MM.1S (cell line): ENCODE data around the gene THOP1.

Source experiments
- DNase-seq: peaks from one replicate; pipeline ENCODE4 v3.0.0-alpha.2; 2015
- H2AFZ ChIP-seq: fragments of 300-600 bp; sonication (generic); 2 replicates; pipeline ENCODE4 v1.6.0; 2016; ENCODE audit warnings: antibody characterized with exemption, low read length
- H3F3A ChIP-seq: fragments of 300-600 bp; sonication (generic); 2 replicates; pipeline ENCODE4 v1.6.1; 2016; ENCODE audit warnings: mild to moderate bottlenecking, antibody characterized with exemption, low read length, moderate library complexity, mixed read lengths; ENCODE audit not compliant: insufficient read depth
- H3K27ac ChIP-seq: fragments of 300-600 bp; sonication (generic); 2 replicates; pipeline ENCODE4 v1.5.1; 2016; ENCODE audit warnings: mild to moderate bottlenecking, low read length
- H3K27me3 ChIP-seq: fragments of 300-600 bp; sonication (generic); replicated peaks from 2 replicates; pipeline ENCODE4 v1.6.0; 2016; ENCODE audit warnings: low read length; ENCODE audit not compliant: insufficient read depth
- H3K36me3 ChIP-seq: fragments of 300-600 bp; sonication (generic); replicated peaks from 2 replicates; pipeline ENCODE4 v1.6.1; 2016; ENCODE audit warnings: mild to moderate bottlenecking, low read length, mixed read lengths; ENCODE audit not compliant: insufficient read depth
- H3K4me1 ChIP-seq: fragments of 300-600 bp; sonication (generic); 2 replicates; pipeline ENCODE4 v1.6.1; 2016; ENCODE audit warnings: low read length, mixed read lengths
- H3K4me2 ChIP-seq: fragments of 300-600 bp; sonication (generic); 2 replicates; pipeline ENCODE4 v1.6.0; 2016; ENCODE audit warnings: low read depth, low read length
- H3K4me3 ChIP-seq: fragments of 300-600 bp; sonication (generic); 2 replicates; pipeline ENCODE4 v1.5.1; 2016; ENCODE audit warnings: low read length, mixed read lengths
- H3K79me2 ChIP-seq: fragments of 300-600 bp; sonication (generic); 2 replicates; pipeline ENCODE4 v1.6.1; 2016; ENCODE audit warnings: mixed run types, low read length, mixed read lengths
- H3K9ac ChIP-seq: fragments of 300-600 bp; sonication (generic); 2 replicates; pipeline ENCODE4 v1.6.1; 2016; ENCODE audit warnings: low read length, mixed read lengths
- H3K9me2 ChIP-seq: fragments of 300-600 bp; sonication (generic); replicated peaks from 2 replicates; pipeline ENCODE4 v1.6.1; 2016; ENCODE audit warnings: mild to moderate bottlenecking, low read length, mixed read lengths; ENCODE audit not compliant: insufficient read depth
- H3K9me3 ChIP-seq: fragments of 300-600 bp; sonication (generic); replicated peaks from 2 replicates; pipeline ENCODE4 v1.6.1; 2016; ENCODE audit warnings: mild to moderate bottlenecking, low read length, mixed read lengths; ENCODE audit not compliant: insufficient read depth
- H4K20me1 ChIP-seq: fragments of 300-600 bp; sonication (generic); 2 replicates; pipeline ENCODE4 v1.6.1; 2016; ENCODE audit warnings: mild to moderate bottlenecking, low read length, moderate library complexity, mixed read lengths; ENCODE audit not compliant: insufficient read depth
- EZH2 ChIP-seq: fragments of 300-600 bp; sonication (generic); optimal IDR thresholded peaks from 2 replicates; pipeline ENCODE3; 2017; ENCODE audit warnings: low read depth, mild to moderate bottlenecking, antibody characterized with exemption, low read length, mixed read lengths
- EZH2phosphoT487 ChIP-seq: fragments of 300-600 bp; sonication (generic); IDR thresholded peaks from 2 replicates; pipeline ENCODE4 v1.6.1; 2018; ENCODE audit warnings: antibody characterized with exemption, low read length
- TF ChIP-seq, protein P1 (sequence below): fragments of 300-600 bp; sonication (generic); IDR thresholded peaks from 2 replicates; pipeline ENCODE4 v1.5.1; 2016; ENCODE audit warnings: antibody characterized with exemption, low read length, mixed read lengths

Gene THOP1

DNA sequence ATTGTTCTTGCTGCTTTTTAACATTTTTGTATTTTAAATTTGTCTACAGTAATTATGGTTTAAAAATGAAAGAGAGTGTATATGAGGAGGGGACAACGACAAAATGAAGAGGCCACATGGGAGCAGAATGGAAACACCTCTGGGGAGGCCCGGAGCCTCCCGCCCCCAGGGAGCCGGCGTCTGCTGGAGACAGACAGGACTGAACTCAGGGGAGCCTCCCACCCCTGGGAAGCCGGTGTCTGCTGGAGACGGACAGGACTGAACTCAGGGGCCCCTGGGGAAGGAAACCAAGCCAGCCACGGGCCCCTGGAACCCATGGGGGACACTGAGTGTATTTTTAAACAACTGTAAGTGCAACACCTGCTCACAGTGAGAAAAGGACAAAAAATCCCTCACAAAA lies 28.8 kb upstream of the THOP1 start:
- H3F3A ChIP-seq: no peaks in the 10 kb centered on the region
- TF ChIP-seq, protein P1, sequence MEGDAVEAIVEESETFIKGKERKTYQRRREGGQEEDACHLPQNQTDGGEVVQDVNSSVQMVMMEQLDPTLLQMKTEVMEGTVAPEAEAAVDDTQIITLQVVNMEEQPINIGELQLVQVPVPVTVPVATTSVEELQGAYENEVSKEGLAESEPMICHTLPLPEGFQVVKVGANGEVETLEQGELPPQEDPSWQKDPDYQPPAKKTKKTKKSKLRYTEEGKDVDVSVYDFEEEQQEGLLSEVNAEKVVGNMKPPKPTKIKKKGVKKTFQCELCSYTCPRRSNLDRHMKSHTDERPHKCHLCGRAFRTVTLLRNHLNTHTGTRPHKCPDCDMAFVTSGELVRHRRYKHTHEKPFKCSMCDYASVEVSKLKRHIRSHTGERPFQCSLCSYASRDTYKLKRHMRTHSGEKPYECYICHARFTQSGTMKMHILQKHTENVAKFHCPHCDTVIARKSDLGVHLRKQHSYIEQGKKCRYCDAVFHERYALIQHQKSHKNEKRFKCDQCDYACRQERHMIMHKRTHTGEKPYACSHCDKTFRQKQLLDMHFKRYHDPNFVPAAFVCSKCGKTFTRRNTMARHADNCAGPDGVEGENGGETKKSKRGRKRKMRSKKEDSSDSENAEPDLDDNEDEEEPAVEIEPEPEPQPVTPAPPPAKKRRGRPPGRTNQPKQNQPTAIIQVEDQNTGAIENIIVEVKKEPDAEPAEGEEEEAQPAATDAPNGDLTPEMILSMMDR: no peak
- TF ChIP-seq EZH2phosphoT487: no peak
- TF ChIP-seq EZH2: no peak
- no peaks in the 10 kb centered on the region for H3K27me3 ChIP-seq
- H3K79me2 ChIP-seq: no peaks in the 10 kb centered on the region
- H3K9ac ChIP-seq: no peak overlapping the region
- no peak overlapping the region for H2AFZ ChIP-seq
- H3K4me2 ChIP-seq: no peak overlapping the region
- H3K9me2 ChIP-seq: no peaks in the 10 kb centered on the region
- no peaks in the 10 kb centered on the region for H3K9me3 ChIP-seq
- no peak overlapping the region for H3K27ac ChIP-seq
- H3K4me1 ChIP-seq: no peaks in the 10 kb centered on the region
- H3K36me3 ChIP-seq: no peaks in the 10 kb centered on the region
- no peak overlapping the region for H3K4me3 ChIP-seq
- DNase-seq: no peak
- H4K20me1 ChIP-seq: no peaks in the 10 kb centered on the region

DNA sequence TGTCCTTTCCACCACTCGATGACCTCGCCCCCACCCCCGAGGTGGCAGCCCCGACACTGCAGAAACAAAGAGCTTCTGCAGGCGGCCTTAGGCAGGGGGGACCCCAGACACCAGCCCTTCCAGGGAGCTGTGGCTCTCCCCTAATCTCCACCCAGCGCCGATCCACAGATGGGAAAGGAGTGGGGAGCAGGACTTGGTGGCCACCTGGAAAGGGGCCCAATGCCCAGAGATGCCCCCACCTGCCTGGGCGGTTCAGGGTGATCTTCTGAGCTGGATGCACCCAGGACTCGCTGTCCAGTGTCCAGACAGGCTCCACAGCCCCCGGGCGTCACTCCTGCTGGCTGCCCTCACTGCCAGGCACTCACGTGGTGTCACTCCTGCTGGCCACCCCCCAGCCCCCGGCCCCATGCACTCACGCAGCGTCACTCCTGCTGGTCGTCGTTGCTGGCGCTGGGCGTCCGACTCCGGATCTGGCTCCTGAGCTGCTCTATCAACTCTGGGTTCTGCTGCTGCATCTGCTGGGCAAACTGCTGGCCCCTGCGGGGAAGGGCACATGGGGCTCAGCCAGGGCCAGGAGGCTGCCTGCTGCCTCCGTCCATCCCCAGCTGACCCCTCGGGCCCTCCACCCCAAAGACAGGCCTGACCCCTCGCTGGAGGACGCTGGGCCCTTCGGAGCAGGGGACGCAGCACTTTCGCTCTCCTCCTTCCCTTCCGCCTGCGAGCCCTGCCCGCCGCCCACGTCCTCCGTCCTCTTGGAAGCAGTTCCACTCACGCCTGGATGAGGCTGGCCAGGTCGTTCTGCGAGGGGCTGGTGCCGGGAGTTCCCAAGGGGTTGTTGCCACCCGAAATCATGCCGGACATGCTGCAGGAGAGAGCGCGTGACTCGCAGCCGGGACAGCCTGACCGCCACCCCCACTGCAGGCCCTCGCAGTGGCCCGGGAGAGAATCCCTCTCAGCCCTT lies 28.1 kb upstream of the THOP1 start:
- H3K27me3 ChIP-seq: no peaks in the 10 kb centered on the region
- H3K27ac ChIP-seq: no peak overlapping the region
- no peak overlapping the region for H3K4me3 ChIP-seq
- DNase-seq: no peak
- H4K20me1 ChIP-seq: no peaks in the 10 kb centered on the region
- H3K79me2 ChIP-seq: no peaks in the 10 kb centered on the region
- H3K4me2 ChIP-seq: no peak overlapping the region
- no peaks in the 10 kb centered on the region; the same call in 1 of the 2 replicates for H3K36me3 ChIP-seq
- H2AFZ ChIP-seq: no peak overlapping the region
- no peaks in the 10 kb centered on the region for H3K9me2 ChIP-seq
- no peak overlapping the region for H3K9ac ChIP-seq
- no peaks in the 10 kb centered on the region for H3F3A ChIP-seq
- no peaks in the 10 kb centered on the region for H3K4me1 ChIP-seq
- no peaks in the 10 kb centered on the region for H3K9me3 ChIP-seq
- TF ChIP-seq, protein P1: no peak
- TF ChIP-seq EZH2 (no peak), EZH2phosphoT487 (no peak)

GRCh38 chr19:2758601-2759313 lies 26.5 kb upstream of the THOP1 start:
- Histone ChIP-seq H3K27me3 (no peaks in the 10 kb centered on the region), H3K79me2 (0 out of 2 replicates have a peak, but pooled peaks cover 2% of the 10 kb centered on the region), H3K4me2 (no peak overlapping the region), H2AFZ (no peak overlapping the region), H3K27ac (no peak overlapping the region), H3K9me2 (no peaks in the 10 kb centered on the region), H3F3A (no peaks in the 10 kb centered on the region), H3K9me3 (no peaks in the 10 kb centered on the region), H3K4me1 (no peaks in the 10 kb centered on the region), H3K4me3 (no peak overlapping the region), H3K36me3 (no peaks in the 10 kb centered on the region; the same call in 1 of the 2 replicates), H4K20me1 (no peaks in the 10 kb centered on the region), H3K9ac (no peak overlapping the region)
- TF ChIP-seq EZH2: no peak
- no peak for DNase-seq
